GM19395 (cell line): ENCODE data around the gene GATD1.

Experiments
- ATAC-seq: cut with Tn5 transposase; IDR thresholded peaks from one replicate; pipeline ENCODE4 v1.9.1; 2021; ENCODE audit warnings: mild to moderate bottlenecking, moderate library complexity; ENCODE audit not compliant: unreplicated experiment

GATD1 gene

DNA sequence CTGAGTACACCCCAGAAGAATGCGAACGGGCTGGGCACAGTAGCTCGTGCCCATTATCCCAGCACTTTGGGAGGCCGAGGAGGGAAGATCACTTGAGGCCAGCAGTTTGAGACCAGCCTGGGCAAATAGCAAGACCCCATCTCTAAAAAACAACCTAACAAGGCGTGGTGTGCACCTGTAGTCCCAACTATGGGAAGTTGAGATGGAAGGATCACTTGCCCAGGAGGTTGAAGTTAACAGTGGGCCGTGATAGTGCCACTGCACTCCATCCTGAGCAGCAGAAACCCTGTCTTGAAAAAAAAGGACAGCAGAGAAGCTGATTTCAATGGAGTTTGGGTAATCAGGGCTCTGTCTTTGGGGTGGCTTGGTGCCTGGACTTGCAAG is 35.8 kb upstream of the GATD1 start:
- no peak for ATAC-seq

- no peak for ATAC-seq
These were observed 35.1 kb upstream of the GATD1 start for GRCh38 chr11:812390-812789.

- no peak for ATAC-seq
These were observed 34.4 kb upstream of the GATD1 start for GRCh38 chr11:811446-812245.

GRCh38 chr11:810040-810567 is 32.8 kb upstream of the GATD1 start:
- ATAC-seq, result peak; percentile 4

DNA sequence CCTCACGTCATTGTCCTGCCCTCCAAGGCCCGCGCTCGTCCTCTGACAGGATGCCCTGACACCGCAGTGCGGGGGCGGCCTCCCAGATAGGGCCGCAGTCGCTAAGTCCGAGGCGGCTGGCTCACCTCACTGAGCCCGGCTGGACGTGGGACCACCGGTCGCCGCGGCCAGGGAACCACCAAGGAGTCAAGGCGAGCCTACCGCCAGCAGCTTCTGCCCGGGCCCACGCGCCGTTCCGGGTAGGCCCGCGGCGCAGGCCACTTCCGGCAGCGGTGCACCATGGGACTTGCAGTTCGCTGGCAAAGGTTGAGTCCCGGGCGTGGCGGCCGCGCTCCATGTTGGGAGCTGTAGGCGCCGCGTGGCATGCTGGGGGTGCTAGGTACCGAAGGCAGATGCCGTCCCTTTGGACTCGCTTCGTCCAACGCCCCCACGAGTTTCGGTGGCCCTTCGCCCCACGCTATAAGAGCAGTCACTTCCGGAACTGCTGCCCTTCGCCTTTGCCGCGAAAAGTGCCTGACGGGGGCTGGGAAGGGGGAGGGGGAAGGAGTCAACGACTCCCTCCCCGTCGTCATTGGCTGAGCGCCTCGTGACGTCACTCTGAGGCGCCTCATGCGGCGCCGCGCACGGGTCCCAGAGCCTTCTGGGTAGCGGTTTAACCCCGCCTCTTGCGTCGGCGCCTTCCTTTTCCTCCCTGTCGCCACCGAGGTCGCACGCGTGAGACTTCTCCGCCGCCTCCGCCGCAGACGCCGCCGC is 32.2 kb upstream of the GATD1 start, which contains the start of gene RPLP2:
RPLP2 (plus strand) TSS at position 681 of the 753 bp plus-strand sequence. CDS start 268 bp downstream, outside the sequence.
- ATAC-seq, result peak; percentile 68

DNA sequence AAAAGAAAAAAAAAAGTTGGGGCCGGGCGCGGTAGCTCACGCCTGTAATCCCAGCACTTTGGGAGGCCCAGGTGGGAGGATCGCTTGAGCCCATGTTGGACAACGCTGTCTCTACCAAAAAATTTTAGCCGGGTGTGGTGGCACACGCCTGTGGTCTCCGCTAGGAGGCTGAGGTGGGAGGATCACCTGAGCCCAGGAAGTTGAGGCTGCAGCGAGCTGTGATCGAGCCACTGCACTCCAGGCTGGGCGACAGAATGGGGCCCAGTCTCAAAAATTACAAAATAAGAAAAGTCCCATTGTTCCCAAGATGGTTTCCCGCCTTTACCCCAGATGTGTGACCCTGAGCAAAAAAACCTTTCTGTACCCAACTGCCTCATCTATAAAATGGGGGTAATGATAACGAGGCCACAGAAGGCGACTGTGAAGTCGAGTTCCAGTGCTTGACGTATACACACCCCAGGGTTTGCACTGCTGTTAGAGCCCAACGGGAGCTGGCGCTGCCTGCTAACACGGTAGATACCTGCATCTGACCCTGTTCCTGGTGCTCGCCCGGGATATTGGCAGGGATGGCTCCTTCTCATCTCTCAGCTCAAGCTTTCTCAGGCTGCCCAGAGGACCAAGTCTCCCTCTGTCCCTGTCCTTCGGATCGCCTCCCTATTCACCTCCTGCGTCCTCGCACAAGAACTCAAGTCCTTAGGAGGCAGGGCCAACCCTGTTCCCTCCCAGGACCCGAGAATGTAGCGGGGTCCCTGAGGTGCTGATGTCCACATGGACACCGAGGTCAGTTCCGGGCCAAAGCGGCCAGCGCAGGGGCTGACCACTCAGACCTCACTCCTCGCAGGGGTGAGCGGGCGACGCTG is 31.4 kb upstream of the GATD1 start:
- no peak for ATAC-seq

GRCh38 chr11:804599-804964 is 27.3 kb upstream of the GATD1 start:
- no peak for ATAC-seq

DNA sequence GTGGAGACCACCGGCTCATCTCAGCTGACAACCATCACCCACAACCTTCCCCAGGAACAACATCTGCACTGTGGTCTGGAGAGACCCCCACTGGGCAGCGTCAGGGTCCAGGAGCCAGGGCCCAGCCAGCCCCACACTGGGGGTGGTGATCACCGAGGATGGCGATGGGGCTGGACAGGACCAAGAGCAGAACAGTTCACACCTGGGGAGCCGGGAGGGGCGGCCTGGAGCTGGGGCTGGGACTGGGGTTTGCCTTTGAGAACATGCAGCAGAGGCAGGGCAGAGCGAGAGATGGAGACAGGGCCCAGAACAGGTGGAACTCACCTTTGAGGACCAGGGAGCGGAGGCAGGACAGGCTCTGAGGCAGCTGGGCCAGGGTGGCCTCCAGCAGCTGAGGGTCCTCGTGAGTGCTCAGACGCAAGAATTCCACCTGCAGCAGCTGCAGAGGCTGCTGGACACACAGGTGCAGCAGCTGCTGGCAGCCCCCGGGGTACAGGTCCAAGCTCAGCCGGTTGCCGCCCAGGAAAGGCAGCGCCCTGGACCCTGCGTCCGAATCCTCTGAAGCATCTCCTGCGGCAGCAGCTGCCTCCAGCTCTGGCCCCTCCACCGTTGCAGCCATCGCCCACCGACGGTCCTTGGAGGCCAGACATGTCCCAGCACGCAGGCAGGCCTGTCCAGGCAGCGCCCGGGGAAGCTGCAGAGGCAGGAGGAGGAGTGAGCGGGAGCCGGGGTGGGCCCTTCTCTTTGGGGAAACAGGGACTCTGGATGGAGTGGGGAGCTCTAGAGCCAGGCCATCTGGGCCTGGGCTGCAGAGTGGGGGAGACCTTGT is 26.7 kb upstream of the GATD1 start:
- ATAC-seq, result no peak

DNA sequence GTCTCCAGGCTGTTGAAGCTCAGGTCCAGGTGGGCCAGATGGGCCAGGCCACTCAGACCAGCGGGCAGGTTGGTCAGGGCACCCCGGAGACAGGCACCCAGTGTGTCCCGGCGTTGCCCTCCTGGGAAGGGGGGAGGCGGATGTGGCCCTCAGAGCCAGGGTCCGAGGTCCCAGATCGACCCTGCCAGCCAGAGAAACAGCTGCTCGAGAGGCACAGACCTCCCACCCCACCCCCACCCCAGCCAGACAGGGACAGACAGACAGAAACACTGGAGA is 26.1 kb upstream of the GATD1 start:
- ATAC-seq, result no peak

DNA sequence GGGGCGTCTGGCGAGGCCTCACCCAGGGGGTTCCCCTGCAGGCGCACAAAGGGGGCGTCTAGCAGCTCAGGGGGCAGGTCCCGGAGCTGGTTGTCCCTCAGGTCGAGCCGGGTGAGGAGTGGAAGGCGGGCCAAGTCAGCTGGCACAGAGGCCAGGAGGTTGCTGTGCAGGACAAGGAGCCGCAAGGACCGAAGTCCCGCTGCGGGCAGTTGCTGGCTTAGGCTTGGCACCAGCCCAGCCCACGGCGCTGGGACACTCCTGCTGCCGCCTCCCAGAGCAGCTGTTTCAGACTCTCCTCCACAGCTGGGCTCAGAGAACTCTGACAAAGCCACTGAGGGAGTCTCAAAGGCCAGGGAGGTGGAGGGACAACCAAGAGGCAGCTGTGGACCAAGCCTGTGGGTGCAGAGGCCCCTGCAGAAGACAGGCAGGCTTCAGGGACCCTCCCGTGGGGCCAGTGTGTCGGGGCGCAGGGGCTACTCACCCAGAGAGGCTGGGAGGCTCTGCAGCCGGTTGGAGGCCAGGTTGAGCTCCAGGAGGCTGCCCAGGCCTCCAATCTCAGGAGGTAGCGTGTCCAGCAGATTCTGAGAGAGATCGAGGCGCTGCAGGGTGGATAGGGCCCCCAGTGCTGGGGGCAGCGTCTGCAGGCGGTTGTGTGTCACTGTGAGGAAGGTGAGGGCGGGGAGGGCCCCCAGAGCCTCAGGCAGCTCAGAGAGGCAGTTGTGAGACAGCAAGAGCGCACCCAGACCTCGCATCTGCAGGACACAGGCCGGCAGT is 25.6 kb upstream of the GATD1 start:
- ATAC-seq, result no peak

DNA sequence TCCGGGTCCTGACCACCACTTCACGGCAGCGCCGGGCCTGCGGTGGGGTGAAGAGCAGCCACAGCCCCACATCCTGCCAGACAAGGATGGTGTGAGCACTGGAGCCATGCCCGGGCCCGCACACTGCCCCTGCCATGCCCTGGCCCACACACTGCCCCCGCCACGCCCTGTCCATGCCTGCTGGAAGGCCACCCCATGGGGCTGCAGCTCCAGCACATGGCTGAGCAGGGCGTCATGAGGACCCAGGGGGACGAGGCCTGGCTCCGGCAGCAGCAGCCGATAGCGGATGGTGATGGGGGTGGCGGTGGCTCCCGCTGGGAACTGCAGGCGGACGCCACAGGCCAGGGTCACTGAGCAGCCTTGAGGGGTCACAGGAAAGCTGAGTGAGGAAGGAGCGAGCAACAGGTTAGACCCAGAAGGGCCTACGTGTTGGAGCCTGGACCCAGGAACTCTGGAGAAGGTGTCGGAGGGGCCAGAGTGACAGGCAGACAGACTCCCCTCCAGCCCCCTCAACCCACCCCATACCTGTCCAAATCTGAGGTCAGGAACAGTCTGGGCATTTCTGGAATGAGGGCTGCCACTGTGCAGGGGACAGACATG is 24.8 kb upstream of the GATD1 start:
- no peak for ATAC-seq

- no peak for ATAC-seq
These were observed 24.0 kb upstream of the GATD1 start for GRCh38 chr11:801097-801780.

GRCh38 chr11:800473-800872 is 23.2 kb upstream of the GATD1 start:
- no peak for ATAC-seq

GRCh38 chr11:799641-800316 is 22.5 kb upstream of the GATD1 start:
- ATAC-seq, result no peak

- ATAC-seq, result peak; percentile 56
These were observed 20.9 kb upstream of the GATD1 start, which contains the start of gene SLC25A22 for GRCh38 chr11:798093-798713. Gene SLC25A22 (minus strand): TSS chr11:798281. CDS start chr11:795006, 3,275 bp downstream.

GRCh38 chr11:797296-798092 is 20.2 kb upstream of the GATD1 start:
- ATAC-seq, result peak; percentile 45
